HG03521 (cell line): ENCODE data around the gene FARSB.

Experiments
- ATAC-seq: cut with Tn5 transposase; IDR thresholded peaks from one replicate; pipeline ENCODE4 v1.9.1; 2021; ENCODE audit warnings: mild to moderate bottlenecking, moderate library complexity; ENCODE audit not compliant: unreplicated experiment

Gene FARSB

DNA sequence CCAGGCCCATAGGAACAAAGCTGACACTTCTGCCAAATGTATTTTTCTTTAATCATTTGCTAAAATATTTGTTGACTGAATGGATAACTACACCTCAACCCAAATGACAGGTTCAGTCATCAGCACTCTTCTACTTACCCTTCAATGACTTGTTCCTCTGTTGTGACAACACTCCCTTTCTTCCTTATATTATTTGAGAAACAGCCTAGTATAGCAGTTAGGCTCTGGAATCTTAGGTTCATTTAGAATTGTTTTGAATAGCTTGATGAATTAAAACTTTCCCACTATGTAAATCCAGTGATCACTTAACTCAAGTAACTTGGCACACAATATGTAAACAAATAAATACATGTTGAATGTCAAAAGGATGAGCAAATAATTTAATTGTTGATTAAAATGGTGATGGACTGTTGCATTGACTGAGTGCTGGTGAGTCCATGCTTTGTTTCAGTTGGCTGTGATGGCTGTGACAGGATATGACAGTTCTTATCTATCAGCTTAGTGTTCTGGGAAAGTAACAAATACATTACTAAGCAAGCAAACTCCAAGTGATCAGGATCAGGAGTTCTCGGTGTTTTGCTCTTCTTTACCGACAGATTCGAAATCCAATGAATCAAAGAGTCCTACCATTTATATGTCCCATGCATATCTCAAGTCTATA is 12.7 kb upstream of the FARSB start:
- ATAC-seq = no peak

DNA sequence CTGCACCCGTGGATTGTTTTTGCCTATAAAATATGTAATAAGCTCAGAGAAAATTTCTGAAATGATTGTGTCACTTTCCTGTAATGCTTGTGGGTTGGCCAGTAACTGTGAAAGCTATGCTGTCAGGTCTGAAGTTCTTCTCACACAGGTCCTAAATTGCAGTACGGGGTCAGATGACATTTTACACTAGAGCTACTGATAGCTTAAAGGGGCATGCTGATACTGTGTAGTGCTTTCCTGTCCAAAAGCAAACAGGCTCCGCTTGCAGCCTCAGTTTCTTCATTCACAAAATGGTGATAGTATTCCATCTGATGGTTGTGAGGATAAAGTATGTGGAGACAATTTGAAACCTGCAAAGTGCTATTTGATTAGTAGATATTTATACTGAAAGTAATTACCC is 7.6 kb upstream of the FARSB start:
- no peak for ATAC-seq

DNA sequence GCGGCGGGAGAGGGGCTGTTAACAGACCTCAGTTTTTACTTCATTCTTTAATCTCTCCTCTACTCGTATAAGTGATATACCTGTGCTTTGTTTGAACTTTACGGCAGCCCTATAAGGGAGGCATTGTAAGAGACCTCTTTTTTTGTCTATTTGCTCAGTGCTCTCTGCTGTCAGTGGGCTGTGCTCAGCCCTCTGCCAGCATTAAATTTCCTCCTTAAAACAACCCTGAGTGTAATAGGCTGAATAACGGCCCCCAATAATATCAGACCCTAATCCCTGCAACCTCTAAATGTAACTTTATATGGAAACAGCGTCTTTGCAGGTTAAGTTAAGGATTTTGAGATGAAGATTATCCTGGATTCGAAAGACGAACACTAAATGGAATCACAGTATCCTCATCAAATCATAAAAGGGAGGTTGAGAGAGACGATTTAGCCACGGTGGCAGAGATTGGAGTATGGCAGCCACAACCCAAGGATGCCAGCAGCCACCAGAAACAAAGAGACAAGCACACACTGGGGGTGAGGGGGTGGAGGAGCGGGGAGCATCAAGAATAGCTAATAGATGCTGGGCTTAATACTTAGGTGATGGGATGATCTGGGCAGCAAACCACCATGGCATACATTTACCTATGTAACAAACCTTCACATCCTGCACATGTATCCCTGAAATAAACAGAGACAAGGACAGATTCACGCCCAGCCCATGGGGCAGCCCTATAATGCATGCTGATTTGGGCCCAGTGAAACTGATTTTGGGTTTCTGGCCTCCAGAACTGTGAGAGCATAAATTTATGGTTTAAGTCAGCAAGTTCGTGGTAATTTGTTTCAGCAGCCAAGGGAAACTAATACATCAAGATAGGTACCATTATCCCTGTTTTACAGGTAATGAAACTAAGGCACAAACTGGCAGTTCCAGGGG is 894 bp upstream of the FARSB start:
- ATAC-seq = peak; percentile 23

DNA sequence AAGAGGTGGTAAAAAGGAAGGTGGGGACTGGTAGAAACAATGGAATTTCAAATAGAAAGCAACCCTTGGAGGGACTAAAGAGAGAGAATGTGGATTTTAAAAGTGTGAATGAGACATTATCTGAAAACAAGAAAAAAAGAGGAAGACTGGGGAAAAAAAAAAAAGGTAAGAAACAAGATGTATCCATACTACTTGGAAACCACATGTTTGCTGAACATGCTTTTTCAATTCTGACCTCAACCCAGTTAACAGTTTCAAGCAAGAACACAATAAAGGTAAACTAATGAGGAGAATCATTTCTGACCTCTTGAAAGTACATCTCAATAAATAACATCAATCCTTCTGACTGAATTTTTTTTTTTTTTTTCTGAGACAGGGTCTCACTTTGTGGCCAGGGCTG is 2.6 kb downstream of the FARSB start:
- ATAC-seq = no peak

DNA sequence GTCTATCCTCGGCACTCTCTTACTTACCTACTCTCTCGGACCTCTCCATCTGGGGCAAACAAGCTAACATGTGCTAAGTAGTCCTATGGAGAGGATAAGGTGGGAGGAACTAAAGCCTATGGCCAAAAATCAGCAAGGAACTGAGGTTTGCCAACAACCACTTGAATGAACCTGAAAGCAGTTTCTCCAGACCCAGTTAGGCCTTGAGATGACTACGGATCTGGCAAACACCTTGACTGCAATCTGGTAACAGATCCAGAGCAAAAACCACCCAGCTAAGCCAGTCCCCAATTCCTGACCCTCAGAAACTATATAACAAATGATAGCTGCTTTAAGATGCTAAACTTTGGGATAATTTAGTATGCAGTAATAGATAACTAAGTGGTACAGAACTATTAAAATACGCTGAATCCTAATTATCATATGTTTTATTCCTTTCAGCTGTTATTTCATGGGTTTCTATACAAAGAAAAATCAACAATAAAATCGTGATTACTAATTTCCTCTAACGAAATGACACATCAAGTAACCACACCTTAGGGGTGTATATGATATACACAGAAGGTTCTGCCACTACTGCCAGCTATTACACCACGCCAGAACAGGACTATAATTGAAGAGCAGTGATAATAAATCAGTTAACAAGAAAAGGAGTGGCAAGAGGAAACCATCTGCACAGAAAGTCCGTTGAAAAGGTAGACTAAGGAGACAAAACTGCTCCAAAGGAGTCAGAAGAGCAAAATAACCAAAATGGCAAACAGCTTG is 3.2 kb downstream of the FARSB start:
- no peak for ATAC-seq

DNA sequence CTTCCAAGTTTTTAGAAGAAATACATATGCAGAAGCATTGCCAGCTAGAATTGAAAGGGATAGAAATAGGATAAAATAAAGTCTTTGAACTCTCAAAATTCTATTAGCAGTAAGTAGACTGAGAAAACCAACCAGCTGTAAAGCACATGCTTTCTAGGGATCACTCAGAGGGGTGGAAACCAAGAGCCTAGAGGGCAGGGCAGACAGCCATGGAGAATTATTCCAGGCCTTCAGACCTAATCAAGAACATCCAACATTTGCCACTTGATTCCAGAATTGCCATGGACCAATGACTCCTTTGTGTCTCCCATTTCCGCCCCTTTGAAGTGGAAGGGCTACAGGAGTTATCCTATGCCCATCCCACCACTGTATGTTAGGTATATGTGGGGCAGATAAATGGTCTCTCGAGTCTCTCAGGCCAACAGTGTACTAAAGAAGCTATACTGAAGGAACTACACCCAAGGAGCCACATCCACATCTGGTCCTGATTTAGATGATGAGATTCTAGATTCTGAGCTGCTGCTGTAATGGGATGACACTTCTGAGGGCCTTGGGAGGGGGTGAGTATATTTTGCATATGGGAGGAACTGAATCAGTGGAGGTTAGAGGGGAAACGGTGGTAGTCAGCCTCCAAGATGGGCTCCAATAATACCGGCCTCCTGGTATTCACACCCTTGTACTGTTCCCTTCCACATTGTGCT is 4.0 kb downstream of the FARSB start:
- ATAC-seq = no peak

DNA sequence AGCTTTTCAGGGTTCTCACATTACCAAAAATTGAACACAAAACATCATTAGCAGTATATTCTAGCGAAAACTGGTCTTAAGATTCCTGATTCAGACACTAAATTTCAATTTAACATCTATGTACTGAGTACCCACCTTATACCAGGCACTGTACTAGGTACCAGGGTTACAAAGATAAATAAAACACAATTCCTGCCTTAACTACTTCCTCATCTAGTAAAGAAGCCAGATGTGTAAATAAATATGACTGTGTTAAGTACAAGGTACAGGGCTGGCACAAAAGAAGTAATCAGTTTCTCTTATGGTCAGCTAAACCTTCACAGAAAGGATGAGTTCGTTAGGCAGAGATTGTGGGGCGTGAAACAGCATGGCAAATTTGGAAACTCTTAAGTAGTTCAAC is 6.1 kb downstream of the FARSB start:
- no peak for ATAC-seq

DNA sequence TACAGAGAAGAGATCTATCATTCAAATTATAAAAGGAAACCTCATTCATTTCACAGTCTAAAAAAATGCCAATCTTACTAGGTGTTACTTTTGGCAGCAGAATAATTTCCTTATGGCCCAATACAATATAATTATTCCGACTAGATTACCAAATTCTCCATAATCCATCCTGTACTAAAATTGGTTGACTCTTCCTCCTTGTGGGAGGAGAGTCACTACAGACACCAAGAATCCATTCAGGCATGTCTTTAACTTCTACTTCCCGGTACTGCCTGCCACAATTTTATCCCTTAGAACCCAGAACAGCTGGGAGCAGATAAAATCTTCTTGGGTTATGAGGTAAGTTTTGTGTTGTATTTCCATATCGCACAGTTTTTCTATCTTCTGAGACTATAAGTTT is 9.9 kb downstream of the FARSB start:
- ATAC-seq = no peak

DNA sequence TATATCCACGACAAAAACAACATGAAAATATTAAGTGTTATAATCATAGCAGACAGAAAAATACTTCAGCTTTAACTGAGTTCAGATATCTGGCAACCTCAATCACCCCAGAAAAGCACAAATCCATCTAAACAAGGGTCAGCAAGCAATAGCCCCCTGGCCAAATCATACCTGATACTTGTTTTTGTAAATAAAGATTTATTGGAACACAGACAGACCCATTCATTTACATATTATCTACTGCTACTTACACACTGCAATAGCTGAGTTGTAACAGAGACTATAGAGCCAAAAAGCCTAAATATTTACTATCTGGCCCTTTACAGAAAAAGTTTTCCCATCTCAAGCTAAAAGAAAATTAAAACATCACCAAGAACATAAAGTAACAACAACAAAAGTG is 12.8 kb downstream of the FARSB start:
- ATAC-seq = no peak

DNA sequence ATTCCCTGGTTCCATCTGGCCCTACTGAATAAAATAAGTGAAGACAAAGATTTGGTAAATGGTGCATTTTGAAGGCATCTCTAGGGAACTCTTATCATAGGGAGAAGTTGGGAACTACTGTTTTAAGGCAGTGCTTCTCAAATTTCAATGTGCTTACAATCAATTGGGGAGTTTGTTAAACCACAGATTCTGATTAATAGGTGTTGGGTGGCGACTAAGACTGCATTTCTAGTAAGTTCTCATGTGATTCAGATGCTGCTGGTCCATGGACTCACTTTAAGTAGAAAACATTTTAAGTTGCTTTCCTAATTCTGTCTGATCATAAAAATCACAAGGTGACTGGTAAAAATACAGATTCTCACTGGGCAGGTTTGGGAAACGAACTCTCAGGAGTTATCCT is 14.6 kb downstream of the FARSB start:
- ATAC-seq = no peak

DNA sequence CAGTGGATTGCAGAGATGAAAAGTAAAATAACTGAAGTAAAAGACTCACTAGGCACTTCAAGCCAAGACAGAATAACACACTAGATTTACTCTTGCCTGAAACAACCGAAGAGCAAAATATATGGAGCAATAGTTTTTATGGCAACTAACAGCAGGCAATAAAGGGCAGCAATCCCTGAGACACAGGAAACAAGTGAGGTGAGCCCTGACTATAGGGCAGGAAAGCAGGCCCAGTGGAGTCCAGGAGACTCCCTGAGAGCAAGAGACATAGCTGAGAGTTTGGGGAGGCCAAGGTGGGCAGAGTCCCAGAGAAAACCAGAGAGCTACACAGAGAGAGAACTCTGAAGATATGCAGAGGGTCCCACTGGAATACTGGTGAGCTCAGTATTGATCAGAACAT is 18.8 kb downstream of the FARSB start:
- no peak for ATAC-seq

DNA sequence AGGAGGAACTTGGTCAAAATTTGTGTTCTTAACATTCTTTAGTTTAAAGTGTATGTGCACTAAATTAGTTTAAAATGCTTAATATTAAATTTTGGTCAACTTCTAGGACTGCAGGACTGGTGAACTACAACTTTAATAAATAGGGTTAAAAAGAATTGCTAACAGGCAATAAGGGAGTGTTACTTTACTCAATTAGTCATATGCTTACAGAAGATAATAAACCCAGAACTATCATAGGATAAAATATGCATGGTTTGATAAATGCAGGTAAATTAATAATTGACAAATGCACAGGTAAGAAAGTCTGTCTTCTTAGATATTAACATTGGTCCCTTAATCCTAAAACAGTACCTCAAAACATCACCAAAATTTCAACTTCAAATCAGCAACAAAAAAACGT is 20.6 kb downstream of the FARSB start:
- ATAC-seq = no peak

DNA sequence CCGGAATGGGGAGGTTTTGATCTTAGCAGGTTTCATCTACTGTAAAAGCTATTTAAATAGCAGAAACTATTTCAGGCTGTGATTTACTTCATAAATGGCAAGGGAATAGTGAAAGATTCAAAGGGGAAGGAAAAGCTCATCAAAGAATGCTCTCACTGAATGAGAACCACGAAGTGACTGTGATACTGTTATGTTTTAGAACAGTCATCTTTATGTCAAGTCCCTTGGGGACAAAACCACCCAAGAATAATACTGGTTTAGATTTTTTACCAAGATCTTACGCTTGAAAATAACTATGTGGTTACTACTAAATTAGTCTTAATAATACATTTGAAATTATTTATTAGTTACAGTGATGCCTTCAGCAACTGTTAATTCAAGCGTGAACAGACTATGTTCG is 28.1 kb downstream of the FARSB start:
- ATAC-seq = no peak

DNA sequence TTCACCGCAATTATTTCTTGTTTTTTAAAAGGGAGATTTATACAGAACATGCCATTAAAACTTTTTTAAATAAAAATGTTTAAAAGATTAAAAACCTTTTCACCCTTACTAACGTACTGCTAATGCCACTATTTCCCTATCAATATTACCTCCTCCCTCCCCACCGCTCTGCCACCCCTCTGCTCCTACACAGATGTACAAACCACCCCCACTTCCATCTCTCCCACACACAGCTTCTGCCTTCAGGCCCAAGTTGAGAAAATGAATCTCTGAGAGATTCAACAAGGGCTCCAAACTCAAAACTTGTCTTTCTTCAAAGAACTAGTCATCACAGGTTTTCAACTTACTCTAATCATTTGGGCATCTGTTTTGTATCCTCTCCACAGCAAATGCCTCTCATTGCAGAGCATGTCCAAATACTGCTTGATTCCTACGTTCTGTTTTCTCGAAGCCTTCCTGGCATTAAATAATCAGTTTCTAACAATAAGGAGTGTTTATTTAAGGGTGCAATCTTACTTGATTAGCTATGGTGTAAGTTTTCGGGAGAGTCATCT is 32.1 kb downstream of the FARSB start:
- ATAC-seq = no peak

DNA sequence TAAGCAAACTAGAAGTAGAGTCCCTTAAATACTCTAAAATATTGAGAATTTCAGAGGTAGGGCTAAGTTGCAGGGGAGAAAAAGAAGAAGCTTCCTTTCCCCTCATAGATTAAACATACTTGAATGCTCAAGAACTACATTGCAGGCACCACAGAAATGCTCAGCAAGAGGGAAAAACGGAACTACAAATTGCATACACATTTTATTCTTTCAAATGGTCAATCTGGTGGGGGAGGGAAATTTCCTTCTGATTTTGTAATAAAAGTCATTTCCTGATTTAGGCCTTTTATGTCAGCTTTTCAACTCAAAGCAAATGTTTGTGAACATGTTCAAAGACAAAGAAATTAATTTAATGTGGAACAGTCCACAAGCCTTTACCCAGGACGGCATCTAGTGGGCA is 33.0 kb downstream of the FARSB start:
- no peak for ATAC-seq

DNA sequence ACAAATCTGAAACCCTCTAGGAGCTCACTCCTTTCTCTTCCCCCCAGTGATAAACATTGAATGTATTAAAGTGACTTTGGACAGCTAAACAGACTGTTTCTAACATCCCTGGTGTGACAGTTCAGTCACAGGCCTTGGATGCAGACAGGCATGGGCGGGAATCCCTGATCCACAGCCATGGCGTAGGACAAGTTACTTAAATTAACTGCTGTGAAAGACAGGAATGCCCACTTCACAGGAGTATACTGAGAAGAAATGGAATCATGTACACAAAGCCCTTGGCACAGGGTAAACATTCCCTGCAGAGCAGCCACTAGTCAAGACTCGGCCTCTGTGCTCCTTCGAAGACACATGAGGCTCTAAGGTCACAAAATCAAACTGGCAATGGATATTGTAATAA is 34.0 kb downstream of the FARSB start:
- no peak for ATAC-seq

DNA sequence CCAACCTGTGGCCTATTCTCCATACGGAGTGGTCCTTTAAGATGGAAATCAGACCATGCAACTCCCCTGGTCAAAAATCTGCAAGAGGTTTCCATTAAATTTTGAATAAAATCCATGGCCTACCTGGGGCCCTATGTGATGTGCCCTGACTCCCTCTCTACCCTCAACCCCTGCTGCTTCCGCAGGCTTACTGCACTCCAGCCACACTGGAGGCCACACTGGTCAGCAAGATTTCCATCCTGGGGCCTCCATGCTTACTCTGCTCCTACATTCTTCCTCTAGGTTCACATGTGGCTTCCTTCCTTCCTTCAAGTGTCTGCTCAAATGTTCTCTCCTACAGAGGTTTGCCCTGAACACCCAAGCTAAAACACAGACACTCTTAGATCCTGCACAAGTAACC is 40.6 kb downstream of the FARSB start:
- ATAC-seq = no peak

DNA sequence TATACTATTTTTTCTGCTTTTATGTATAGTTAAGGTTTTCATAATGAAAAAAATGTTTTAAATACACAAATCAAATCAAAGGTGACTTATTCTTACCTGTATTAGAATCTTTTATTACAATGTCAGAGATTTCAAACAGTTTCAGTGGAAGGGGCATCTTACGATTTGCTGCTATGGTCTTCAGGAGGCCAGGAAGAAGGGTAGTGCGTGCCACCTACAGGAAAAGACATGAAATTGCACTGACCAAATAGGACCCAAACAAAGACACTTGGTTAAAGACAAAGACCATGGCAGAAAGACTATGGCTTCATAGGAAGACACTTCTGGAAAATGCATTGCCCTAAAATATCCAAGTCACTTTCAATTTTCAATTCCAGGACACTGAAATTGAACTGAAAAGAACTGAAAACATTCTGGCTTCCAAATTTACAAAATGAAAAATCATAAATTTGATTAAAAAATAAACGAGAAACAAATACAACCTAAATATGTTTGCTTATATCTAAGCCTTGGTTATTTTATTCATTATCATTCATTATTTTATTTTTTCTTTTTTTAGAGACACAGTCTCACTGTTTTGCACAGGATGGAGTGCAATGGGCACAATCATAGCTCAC is 42.1 kb downstream of the FARSB start:
- ATAC-seq = peak; percentile 91

DNA sequence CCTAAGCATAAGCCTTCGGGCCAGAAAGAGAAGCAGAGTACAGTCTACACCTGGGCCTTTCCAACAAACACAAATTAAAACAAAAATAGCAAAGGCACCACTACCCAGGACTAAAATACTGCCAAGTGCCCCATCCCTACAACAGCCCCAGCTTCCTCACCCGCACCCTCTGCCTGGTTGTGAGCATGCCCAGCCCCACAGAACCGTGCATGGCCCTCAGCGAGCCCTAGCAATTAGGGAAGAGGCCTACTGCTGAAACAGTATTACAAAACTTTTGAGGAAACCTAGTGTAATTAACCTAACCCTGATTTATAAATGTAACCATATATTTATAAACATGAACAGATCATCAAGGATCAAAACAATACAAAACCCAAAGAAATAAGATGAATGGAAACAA is 44.2 kb downstream of the FARSB start:
- ATAC-seq = no peak

DNA sequence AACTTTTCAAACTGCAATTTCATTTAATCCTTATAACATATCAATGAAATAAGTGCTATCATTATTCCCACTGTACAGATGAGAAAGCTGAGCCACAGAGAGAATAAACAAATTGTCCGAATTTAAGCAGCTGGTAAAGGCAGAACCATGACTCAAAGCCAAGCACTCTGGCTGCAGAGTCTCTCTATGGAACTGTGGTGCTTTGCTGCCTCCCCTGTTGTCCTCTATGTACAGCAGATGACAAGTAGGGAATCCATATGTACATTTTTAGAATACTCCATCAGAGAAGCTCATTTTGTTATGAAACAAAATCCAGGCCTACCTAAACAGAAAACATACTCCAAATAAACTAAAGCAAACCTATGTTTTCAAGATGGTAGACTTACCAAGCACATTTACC is 45.1 kb downstream of the FARSB start:
- ATAC-seq = no peak
